Fibroblast of lung (primary cell): ENCODE data around the gene C16orf89.

Experiments used
- EZH2 ChIP-seq: IDR thresholded peaks from 2 replicates; pipeline ENCODE4 v1.5.1; 2012; ENCODE audit warnings: low read length, control low read depth, mild to moderate bottlenecking; ENCODE audit errors: missing control alignments
- TF ChIP-seq, protein P1 (sequence below), 2 donors: IDR thresholded peaks in 1 of 2; conservative IDR thresholded peaks in 1 of 2; 1 replicate in 1 of 2; 2 replicates in 1 of 2; pipeline ENCODE4 v1.5.1; 2011 to 2012; ENCODE audit warnings: low read length in 2 of 2, control low read depth in 1 of 2, inconsistent platforms in 1 of 2, low read depth in 1 of 2, mild to moderate bottlenecking in 1 of 2

DNA sequence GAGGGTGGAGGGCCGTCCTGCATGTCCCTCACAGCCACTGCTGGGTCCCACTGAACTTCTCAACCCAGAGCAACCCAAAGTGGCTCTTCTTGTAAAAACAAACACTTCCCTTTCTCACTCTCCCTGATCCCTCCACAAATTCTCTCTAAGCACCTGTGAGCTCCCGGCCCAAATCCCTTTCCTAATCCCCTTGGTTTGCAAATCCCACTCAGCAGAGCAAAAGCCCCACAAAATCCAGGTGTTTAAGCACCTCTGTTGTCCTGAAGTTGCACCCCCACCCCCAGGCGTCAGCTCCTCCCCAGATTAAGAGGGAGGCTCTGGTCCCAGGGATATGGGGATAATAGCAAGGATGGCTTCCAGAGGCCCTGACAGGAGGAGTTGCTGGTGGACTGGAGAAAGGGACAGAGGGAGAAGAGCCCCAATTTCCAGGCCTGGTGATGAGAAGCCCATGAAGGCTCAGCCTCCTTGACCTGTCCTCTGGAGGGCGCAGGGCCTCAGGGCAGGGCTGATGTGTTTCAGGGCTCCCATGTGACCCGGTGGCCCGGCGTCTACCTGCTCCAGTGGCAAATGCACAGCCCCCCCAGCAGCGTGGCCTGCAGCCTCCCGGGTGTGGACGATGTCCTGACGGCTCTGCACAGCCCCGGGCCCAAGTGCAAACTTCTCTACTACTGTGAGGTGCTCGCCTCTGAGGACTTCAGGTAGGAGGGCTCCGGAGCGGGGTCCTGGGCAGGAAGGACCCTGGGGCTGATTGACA, 55.0 kb downstream of the C16orf89 start:
- TF ChIP-seq, protein P1, sequence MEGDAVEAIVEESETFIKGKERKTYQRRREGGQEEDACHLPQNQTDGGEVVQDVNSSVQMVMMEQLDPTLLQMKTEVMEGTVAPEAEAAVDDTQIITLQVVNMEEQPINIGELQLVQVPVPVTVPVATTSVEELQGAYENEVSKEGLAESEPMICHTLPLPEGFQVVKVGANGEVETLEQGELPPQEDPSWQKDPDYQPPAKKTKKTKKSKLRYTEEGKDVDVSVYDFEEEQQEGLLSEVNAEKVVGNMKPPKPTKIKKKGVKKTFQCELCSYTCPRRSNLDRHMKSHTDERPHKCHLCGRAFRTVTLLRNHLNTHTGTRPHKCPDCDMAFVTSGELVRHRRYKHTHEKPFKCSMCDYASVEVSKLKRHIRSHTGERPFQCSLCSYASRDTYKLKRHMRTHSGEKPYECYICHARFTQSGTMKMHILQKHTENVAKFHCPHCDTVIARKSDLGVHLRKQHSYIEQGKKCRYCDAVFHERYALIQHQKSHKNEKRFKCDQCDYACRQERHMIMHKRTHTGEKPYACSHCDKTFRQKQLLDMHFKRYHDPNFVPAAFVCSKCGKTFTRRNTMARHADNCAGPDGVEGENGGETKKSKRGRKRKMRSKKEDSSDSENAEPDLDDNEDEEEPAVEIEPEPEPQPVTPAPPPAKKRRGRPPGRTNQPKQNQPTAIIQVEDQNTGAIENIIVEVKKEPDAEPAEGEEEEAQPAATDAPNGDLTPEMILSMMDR (conservative IDR thresholded peaks at IDR 0.05 in 1 of 2, IDR thresholded peaks at IDR 0.05 in 1 of 2; ENCODE audit: low read depth in 1 of 2, low read length in 2 of 2): no peak
- no peak for TF ChIP-seq EZH2
